Panc1 (cell line): ENCODE data around the gene LRCH1. TPM values are rescaled to one million over a fixed set of nuclear protein-coding genes. Genes with fewer than 3 reads are reported as not detected.

Experiments
- ATAC-seq: fragments of 200-7000 bp; cut with Tn5 transposase; 2 replicates; pipeline ENCODE4 v1.9.1; 2020; ENCODE audit warnings: mild to moderate bottlenecking, moderate library complexity
- BruUV-seq: library from RNA; stranded (reverse); fragments of 400-500 nt; replicated peaks from 2 replicates; lab custom pipeline; 2021; lab: Mats Ljungman, UMichigan
- CTCF ChIA-PET: fragments of 300-600 bp; sonication (Branson Sonifier 250); formaldehyde crosslinking; loops from one replicate; lab custom pipeline; 2022; ENCODE audit warnings: antibody characterized with exemption; lab: Charles Lee
- POLR2A ChIA-PET: fragments of 300-600 bp; sonication (Branson Sonifier 250); formaldehyde crosslinking; loops from one replicate; lab custom pipeline; 2022; ENCODE audit warnings: antibody characterized with exemption; lab: Charles Lee
- DNase-seq: peaks from one replicate; pipeline ENCODE4 v3.0.0-alpha.2; 2010; ENCODE audit warnings: low read depth, low spot score
- H3K27ac ChIP-seq: 2 replicates; pipeline ENCODE4 v1.5.1; 2011; ENCODE audit warnings: mild to moderate bottlenecking, low read length, inconsistent platforms
- H3K27me3 ChIP-seq: fragments of 200-500 bp; sonication (Bioruptor generic); 2 replicates; pipeline ENCODE4 v1.6.0; 2014; ENCODE audit warnings: low read length, inconsistent platforms; ENCODE audit not compliant: control insufficient read depth, insufficient read depth
- H3K36me3 ChIP-seq: fragments of 200-500 bp; sonication (Bioruptor generic); 2 replicates; pipeline ENCODE4 v1.5.1; 2014; ENCODE audit warnings: inconsistent platforms, mild to moderate bottlenecking, low read length, moderate library complexity; ENCODE audit not compliant: control insufficient read depth, insufficient read depth
- H3K4me1 ChIP-seq: 2 replicates; pipeline ENCODE4 v1.5.1; 2011; ENCODE audit warnings: inconsistent platforms, mild to moderate bottlenecking, low read length, moderate library complexity; ENCODE audit not compliant: control insufficient read depth, insufficient read depth
- H3K4me3 ChIP-seq, 2 experiments: 2 replicates each; pipeline ENCODE4 v1.5.1; 2011 to 2012; ENCODE audit warnings: low read depth in 2 of 2, low read length in 2 of 2, mild to moderate bottlenecking in 2 of 2, inconsistent platforms in 1 of 2, moderate library complexity in 1 of 2
- H3K9me3 ChIP-seq: fragments of 200-500 bp; sonication (Bioruptor generic); 2 replicates; pipeline ENCODE4 v1.5.1; 2014; ENCODE audit warnings: low read depth, mild to moderate bottlenecking, inconsistent platforms, low read length, moderate library complexity; ENCODE audit not compliant: control insufficient read depth, insufficient read depth
- POLR2AphosphoS5 ChIP-seq: IDR thresholded peaks from 2 replicates; pipeline ENCODE4 v1.6.1; 2012; ENCODE audit warnings: mild to moderate bottlenecking, low read depth, low read length, moderate library complexity
- SIN3A ChIP-seq: IDR thresholded peaks from 2 replicates; pipeline ENCODE4 v1.6.1; 2012; ENCODE audit warnings: low read depth, mild to moderate bottlenecking, low read length, moderate library complexity, borderline replicate concordance; ENCODE audit not compliant: insufficient read depth
- TCF7L2 ChIP-seq: IDR thresholded peaks from 2 replicates; pipeline ENCODE4 v1.6.1; 2011; ENCODE audit warnings: mild to moderate bottlenecking, low read depth, low read length, inconsistent platforms
- in situ Hi-C: cut with HindIII; loops from 2 replicates; pipeline ENCODE4 v1.10.0; 2016; ENCODE audit warnings: low sequenced_read_pairs, low pct_unique_long_range_greater_than_20kb
- intact Hi-C: fragments of 100-400 bp; cut with micrococcal nuclease; formaldehyde crosslinking; loops from one replicate; pipeline ENCODE4 v1.10.0; 2022; ENCODE audit not compliant: unreplicated experiment
- total RNA-seq: library from RNA; stranded (reverse); gene quantifications from one replicate; pipeline ENCODE4 v1.2.1, GENCODE V29; 2021; ENCODE audit not compliant: unreplicated experiment
- TF ChIP-seq, protein P1 (sequence below), 2 experiments: IDR thresholded peaks; 2 replicates each; pipeline ENCODE4 v1.6.1; 2011 to 2012; ENCODE audit warnings: low read depth in 2 of 2, control low read depth in 1 of 2, low read length in 1 of 2, mild to moderate bottlenecking in 1 of 2, moderate library complexity in 1 of 2; ENCODE audit not compliant: insufficient read depth in 1 of 2
- TF ChIP-seq, protein P2 (sequence below): fragments of 450-650 bp; IDR thresholded peaks from 2 replicates; pipeline ENCODE4 v1.5.1; 2017; ENCODE audit warnings: mild to moderate bottlenecking

The LRCH1 gene
- total RNA-seq, 1 experiment from 2014 or later: 7.9 TPM

DNA sequence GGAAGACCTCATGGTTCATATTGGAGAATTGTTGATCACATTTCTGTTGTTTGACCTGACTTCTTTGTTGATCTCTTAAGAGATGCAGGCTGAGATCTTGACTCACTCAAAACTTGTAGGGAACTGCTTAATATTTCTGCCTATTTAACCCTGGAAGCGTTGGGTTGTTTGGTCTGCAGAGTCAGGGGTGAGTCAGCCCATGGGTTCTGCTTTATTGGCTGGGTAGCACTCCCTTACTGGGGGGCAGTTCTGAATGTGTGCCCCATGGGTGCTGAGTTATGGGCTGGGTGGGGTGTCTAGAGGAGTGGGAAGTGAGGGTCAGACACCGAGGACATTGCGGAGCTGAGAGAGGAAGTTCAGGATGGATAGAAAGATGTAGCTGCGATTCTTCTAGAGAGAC lies 87.9 kb downstream of the LRCH1 start:
- DNase-seq (no peak), ATAC-seq (no peak)
- intact Hi-C loops (no loop called here), in situ Hi-C loops (no loop called here)
- Histone ChIP-seq H3K4me1 (no peaks in the 10 kb centered on the region), H3K27me3 (no peaks in the 10 kb centered on the region), H3K36me3 (no peaks in the 10 kb centered on the region), H3K9me3 (no peaks in the 10 kb centered on the region), H3K4me3 (no peak overlapping the region), H3K27ac (no peak overlapping the region)
- BruUV-seq: no TSS peak
- no peak for TF ChIP-seq POLR2AphosphoS5
- TF ChIP-seq SIN3A: no peak
- TF ChIP-seq, protein P1, sequence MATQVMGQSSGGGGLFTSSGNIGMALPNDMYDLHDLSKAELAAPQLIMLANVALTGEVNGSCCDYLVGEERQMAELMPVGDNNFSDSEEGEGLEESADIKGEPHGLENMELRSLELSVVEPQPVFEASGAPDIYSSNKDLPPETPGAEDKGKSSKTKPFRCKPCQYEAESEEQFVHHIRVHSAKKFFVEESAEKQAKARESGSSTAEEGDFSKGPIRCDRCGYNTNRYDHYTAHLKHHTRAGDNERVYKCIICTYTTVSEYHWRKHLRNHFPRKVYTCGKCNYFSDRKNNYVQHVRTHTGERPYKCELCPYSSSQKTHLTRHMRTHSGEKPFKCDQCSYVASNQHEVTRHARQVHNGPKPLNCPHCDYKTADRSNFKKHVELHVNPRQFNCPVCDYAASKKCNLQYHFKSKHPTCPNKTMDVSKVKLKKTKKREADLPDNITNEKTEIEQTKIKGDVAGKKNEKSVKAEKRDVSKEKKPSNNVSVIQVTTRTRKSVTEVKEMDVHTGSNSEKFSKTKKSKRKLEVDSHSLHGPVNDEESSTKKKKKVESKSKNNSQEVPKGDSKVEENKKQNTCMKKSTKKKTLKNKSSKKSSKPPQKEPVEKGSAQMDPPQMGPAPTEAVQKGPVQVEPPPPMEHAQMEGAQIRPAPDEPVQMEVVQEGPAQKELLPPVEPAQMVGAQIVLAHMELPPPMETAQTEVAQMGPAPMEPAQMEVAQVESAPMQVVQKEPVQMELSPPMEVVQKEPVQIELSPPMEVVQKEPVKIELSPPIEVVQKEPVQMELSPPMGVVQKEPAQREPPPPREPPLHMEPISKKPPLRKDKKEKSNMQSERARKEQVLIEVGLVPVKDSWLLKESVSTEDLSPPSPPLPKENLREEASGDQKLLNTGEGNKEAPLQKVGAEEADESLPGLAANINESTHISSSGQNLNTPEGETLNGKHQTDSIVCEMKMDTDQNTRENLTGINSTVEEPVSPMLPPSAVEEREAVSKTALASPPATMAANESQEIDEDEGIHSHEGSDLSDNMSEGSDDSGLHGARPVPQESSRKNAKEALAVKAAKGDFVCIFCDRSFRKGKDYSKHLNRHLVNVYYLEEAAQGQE (IDR thresholded peaks at IDR 0.05; ENCODE audit: insufficient read depth in 1 of 2, low read depth in 2 of 2, low read length in 1 of 2): no peak
- TF ChIP-seq TCF7L2: no peak
- TF ChIP-seq, protein P2, sequence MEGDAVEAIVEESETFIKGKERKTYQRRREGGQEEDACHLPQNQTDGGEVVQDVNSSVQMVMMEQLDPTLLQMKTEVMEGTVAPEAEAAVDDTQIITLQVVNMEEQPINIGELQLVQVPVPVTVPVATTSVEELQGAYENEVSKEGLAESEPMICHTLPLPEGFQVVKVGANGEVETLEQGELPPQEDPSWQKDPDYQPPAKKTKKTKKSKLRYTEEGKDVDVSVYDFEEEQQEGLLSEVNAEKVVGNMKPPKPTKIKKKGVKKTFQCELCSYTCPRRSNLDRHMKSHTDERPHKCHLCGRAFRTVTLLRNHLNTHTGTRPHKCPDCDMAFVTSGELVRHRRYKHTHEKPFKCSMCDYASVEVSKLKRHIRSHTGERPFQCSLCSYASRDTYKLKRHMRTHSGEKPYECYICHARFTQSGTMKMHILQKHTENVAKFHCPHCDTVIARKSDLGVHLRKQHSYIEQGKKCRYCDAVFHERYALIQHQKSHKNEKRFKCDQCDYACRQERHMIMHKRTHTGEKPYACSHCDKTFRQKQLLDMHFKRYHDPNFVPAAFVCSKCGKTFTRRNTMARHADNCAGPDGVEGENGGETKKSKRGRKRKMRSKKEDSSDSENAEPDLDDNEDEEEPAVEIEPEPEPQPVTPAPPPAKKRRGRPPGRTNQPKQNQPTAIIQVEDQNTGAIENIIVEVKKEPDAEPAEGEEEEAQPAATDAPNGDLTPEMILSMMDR: no peak
- POLR2A ChIA-PET: interaction anchor here (0.6 kb wide), 1 partner anchor 24 kb away, joined by 3 read pairs; no protein-coding TSS in a partner anchor
- CTCF ChIA-PET: no interaction called here

DNA sequence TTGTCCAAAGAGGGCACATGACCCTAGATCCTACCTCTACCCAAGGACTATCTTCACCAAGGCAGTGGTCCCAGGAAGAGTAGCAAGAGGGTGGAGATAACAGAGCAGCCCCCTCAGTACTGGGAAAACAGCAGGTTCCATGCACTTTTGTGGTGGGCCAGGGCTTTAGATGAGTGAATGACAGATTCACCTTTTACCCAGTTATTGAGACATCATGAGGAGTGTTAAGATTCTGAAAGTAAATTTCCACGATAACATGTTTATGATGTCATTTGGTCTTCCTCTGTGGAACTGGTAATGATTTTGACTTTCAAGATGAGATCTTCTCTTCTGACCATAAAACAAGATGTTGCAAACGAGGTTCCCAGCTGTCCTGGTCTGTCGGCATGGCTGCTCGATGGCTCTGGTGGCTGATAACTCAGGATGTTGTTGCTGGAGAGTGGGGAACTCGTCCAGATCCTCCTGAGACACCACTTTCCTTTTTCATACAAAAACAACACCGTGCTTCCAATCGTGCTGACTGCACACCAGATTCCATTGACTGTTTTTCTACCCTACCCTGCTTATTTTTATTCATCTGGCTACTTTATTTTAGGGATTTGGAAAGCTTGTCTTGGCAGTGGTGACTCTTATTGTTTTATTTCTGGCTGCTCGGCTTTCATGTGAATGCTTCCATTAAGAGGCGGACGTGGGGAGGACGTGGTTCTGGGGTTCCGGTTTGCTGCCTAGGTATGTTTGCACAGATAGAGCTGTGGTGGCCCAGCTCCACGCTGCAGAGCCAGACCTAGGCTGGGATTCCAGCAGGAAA lies 88.5 kb downstream of the LRCH1 start:
- TF ChIP-seq, protein P2: no peak
- TF ChIP-seq POLR2AphosphoS5 (no peak), TCF7L2 (no peak), SIN3A (no peak)
- TF ChIP-seq, protein P1 (IDR thresholded peaks at IDR 0.05; ENCODE audit: insufficient read depth in 1 of 2, low read depth in 2 of 2, low read length in 1 of 2): no peak
- BruUV-seq: no TSS peak
- ATAC-seq (no peak), DNase-seq (no peak)
- Histone ChIP-seq H3K4me1 (no peaks in the 10 kb centered on the region), H3K27ac (no peak overlapping the region), H3K9me3 (no peaks in the 10 kb centered on the region), H3K4me3 (no peak overlapping the region), H3K27me3 (no peaks in the 10 kb centered on the region), H3K36me3 (no peaks in the 10 kb centered on the region)
- intact Hi-C loops: no loop called here
- POLR2A ChIA-PET: no interaction called here
- CTCF ChIA-PET: no interaction called here
- in situ Hi-C loops: no loop called here
